Adipose tissue (tissue), 3 donors: Measurements from ENCODE around the gene PRPF4. TPM values are rescaled to one million over a fixed set of nuclear protein-coding genes. Genes with fewer than 3 reads are reported as not detected.
"Not testable (repeated sequence)": the region's sequence is repeated elsewhere in the genome, so short reads cannot be mapped to it uniquely, and the experiment has no call there.

Experiments used
- H3K27ac ChIP-seq: one replicate; pipeline ENCODE4 v1.5.1; 2013; ENCODE audit warnings: low read depth, low read length
- WGBS, 3 donors: extraction: QIAGEN DNeasy Blood & Tissue Kit; methylation state at CpG; one replicate each; pipeline ENCODE4 v1.1.7; 2013; 5-methylcytosine and 5-hydroxymethylcytosine counted together
- polyA plus RNA-seq, 3 donors: library from polyadenylated mRNA; stranded (reverse); fragments of 200-250 nt; gene quantifications; one replicate each; pipeline ENCODE4 v1.2.3, GENCODE V29; 2013
- donor health status: healthy with polysubstance abuse.
- donor health status: Bipolar disorder and iron deficiency.
- donor health status: healthy.

Gene PRPF4
- polyA plus RNA-seq, 3 donors = 9.2 to 15.1 (median 13.9) TPM

DNA sequence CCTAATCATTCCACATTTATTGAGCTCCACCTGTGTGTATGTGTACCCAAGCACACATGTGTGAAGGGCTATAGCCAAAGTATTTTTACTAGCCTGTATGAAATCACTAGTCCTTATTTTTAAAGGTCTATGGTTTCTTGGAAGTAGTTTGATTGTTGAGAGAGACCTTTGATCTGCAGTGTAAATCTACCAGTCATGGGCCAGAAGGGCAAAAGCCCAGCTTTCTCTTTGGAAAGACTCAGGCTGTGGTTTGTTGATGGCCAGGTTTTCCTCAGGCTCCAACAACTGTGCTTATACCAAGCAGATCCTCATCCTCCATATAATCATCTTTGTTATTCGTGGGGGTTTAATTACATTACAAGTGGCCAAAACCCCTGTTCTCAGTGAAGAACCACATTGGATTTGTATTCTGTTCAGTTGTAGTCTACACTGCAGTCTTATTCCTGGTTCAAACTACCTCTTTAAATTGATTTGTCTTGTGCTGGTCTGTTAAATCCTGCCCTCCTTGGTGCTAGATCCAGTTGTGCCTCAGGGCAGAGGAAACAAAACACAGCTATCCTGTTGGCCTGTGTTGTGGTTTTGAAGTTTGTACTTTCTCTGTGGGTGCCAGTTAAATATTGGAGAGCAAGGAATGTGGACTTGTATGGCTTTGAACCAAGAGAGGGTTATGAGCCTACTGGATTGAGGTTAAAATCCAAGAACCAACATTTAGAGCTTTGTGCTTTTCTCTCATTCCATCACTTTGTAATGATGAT is 13.4 kb upstream of the PRPF4 start:
- WGBS, 3 donors = 93 to 100% (median 94%) methylated on average over 1 of the region's 1 CpG
- H3K27ac ChIP-seq = no peak overlapping the region

DNA sequence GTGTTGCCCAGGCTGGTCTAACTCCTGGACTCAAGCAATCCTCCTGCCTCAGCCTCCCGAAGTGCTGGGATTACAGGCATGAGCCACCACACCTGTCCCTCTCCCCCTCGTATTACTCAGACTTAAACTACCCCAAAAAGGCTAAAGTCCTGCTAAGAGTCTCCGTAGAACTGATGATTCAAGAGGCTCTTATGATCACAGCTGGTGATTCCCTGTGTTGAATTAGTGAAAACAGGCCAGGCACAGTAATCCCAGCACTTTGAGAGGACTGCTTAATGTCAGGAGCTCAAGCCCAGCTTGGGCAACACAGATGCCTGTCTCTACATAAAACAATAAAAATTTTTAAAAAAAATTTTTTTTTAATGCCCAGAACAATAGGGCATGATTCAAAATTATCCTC is 9.3 kb upstream of the PRPF4 start:
- 91 to 93% (median 92%) methylated on average over 3 of the region's 3 CpGs for WGBS, 3 donors
- no peak overlapping the region for H3K27ac ChIP-seq

DNA sequence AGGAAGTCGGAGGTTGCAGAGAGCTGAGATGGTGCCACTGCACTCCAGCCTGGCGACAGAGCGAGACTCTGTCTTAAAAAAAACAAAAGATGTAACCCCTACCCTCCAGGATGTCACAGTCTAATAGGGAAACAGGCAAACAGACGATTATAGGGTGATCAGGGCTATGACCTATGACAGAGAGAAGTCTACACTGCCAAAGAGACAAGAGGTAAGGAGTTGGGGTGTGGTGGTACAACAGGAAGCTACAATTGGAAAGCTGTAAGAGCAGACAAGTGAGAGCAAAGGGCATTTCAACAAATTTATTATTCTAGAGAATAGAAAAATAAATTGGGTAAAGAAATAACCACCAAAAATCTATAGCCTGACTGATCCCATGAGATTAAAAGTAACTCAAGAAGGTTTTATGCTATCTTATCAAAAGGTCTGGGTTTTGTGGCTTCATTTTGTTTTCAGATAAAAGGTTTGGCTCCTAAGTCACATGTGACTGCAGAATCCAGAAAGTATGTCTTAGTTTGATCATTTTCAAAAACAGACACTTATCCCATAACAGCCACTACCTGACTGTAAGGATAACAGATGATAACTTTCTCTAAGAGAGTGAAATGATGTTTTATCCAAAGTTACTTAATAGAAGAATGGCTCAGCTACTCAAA is 7.4 kb upstream of the PRPF4 start:
- H3K27ac ChIP-seq = no peak overlapping the region
- 86 to 91% (median 87%) methylated on average over 4 of the region's 4 CpGs for WGBS, 3 donors

DNA sequence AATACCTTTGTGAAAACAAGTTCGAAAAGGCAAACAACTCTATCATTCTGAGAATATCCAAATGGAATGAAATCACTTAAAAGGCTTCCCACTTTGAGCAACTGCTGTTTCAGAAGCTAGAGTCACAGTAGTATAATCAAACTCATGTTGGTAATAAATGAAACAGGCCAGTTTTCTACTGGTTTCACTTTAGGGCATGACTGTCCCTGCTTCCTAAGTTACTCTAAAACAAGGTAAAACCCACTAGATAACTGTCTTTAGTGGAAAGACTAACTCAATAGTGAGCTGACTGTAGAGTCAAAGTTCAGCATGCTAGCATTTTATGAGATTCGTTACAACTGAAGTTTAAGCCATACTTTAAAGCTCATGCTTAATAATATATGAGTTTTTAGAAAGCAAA is 6.1 kb upstream of the PRPF4 start:
- H3K27ac ChIP-seq = no peak overlapping the region
- WGBS, 3 donors = 89 to 93% (median 92%) methylated on average over 2 of the region's 2 CpGs

DNA sequence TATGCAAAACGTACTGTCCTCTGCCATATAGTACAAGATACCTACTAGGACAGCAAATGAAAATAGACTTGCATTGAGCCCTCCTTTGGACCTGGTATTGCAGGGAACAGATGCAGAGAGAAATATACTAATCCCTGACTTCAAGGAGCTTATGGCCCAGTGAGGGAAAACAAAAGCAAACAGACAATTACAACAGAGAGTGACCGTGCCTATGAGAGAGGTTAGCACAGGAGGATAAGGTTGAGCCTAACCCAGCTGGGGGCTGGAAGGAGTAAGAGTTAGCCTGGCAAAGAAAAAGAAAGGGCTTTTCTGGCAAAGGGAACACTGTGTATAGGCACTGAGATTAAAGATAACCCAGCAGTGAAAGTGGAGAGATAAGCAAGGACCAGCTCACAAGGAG is 5.6 kb upstream of the PRPF4 start:
- 87 to 93% (median 87%) methylated on average over 2 of the region's 2 CpGs for WGBS, 3 donors
- no peak overlapping the region for H3K27ac ChIP-seq

DNA sequence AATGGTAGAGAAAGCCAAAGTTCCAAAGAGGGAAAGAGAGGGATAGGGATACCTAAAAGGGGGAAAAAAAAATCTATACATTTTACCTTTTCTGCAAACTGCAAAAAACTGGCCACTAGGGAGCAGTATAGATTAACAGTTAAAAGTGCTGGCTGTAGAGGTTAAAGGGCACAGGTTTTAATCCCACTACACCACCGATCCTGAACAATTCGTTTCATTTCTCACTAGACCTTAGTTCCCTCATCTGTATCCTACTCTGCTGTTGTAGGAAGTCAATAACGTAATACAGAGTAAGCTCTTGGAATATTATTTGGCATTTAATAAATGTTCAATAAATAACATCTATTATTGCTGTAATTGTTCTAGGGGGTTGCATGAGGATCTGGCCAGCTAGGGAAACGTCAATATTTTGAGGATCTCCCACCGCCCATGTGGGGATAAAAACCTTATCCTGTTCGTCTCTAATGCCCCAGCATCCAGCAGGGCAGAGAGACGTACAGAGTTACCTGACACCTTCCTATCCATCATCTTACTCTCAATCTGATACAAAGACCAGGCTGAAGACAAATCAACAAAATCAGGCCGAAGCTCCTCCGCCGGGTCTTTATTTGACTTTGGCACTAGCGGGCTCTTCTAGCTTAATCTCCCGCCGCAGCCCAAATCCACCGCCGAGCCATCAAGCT is 843 bp upstream of the PRPF4 start:
- 0 to 1% (median 1%) methylated on average over 15 of the region's 15 CpGs for WGBS, 3 donors
- H3K27ac ChIP-seq = peak overlapping the region; percentile 74

DNA sequence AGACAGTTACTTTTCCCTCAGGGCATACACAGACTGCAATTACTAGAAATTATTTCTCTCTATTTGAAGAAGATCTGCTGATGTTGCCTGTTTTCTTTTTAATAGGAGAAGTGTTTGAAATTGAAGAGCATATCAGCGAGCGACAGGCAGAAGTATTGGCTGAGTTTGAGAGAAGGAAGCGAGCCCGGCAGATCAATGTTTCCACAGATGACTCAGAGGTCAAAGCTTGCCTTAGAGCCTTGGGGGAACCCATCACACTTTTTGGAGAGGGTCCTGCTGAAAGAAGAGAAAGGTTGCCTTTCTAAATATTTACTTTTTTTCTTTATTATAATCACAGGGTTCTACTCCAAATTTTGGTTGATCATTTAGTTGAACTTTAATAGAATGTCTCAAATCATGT is 3.4 kb downstream of the PRPF4 start:
- H3K27ac ChIP-seq = no peak overlapping the region
- WGBS, 3 donors = 74 to 93% (median 82%) methylated on average over 4 of the region's 4 CpGs

DNA sequence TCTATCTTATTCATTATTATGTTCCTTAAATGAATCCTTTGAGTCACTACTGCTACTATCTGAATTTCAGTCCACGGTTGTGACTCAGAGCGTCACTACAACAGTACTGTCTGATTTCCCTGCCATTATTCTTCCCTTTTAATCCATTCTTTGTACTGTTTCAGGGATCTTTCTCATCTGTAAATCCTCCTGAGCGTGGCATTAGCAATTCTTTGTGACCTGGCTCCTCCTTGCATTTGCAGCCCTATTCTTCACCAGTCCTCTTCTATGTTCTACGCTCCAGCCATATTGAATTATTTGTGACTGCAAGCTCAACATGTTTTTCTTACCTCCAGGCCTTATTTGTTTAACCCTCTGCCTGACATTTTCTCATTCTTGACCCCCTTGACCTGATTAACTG is 5.9 kb downstream of the PRPF4 start:
- WGBS, 3 donors = 97 to 99% (median 99%) methylated on average over 4 of the region's 4 CpGs
- no peak overlapping the region for H3K27ac ChIP-seq

DNA sequence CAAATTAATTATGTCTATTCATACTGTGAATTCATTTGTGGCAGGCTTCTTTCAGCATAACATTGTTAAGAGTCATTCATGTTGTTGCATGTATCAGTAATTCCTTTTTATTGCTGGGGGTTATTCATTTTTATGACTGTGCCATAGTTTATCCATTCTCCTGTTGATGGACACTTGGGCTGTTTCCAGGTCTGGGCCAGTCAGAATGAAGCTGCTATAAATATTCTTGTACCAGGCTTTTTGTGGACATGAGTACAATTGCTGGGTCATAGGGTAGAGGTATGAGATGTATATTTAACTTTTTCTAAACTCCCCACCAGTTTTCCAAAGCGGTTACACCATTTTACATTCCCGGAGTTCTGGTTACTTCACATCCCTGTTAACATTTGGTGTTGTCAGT is 13.6 kb downstream of the PRPF4 start:
- 94 to 97% (median 95%) methylated on average over 2 of the region's 2 CpGs for WGBS, 3 donors
- no peak overlapping the region for H3K27ac ChIP-seq

DNA sequence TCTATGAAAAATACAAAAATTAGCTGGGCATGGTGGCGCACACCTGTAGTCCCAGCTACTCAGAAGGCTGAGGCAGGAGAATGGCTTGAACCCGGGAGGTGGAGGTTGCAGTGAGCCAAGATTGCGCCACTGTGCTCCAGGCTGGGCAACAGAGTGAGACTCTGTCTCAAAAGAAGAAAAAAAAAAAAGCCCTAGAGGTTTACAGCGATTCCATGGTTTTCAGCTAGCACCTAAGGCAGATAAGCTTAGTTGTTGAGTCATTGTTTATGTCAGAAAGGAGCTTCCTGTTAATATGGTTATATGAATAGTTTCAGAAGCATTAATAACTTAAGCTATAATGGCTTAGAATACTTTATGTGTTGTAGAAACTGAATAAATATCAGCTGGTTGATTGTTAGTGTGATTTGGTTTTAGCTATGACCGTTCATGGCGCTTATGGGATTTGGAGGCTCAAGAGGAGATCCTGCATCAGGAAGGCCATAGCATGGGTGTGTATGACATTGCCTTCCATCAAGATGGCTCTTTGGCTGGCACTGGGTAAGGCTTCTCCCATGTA is 14.7 kb downstream of the PRPF4 start:
- WGBS, 3 donors = 91 to 96% (median 94%) methylated on average over 6 of the region's 6 CpGs
- H3K27ac ChIP-seq = no peak overlapping the region

DNA sequence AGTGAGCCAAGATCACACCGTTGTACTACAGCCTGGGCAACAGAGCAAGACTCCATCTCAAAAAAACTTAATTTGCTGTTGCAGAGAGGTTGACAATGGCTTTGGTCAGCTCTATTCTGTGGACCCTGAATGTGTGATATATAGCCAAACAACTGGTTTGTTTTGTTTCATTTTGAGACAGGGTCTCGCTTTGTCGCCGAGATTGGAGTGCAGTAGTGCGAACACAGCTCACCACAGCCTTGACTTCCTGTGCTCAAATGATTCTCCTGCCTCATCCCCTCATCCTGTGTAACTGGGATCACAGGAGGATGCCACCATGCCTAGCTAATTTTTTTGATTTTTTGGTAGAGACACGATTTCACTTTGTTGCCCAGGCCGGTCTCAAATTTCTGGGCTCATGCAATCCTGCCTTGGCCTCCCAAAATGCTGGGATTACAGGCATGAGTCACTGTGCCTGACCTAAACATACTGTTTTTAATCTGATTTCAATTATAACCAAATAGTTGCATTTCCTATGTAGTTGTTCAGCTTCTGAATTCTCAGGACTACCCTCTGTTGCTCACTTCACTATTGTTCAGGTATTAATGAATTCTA is 17.9 kb downstream of the PRPF4 start:
- H3K27ac ChIP-seq = no peak overlapping the region
- WGBS, 3 donors = 84 to 87% (median 85%) methylated on average over 7 of the region's 7 CpGs

DNA sequence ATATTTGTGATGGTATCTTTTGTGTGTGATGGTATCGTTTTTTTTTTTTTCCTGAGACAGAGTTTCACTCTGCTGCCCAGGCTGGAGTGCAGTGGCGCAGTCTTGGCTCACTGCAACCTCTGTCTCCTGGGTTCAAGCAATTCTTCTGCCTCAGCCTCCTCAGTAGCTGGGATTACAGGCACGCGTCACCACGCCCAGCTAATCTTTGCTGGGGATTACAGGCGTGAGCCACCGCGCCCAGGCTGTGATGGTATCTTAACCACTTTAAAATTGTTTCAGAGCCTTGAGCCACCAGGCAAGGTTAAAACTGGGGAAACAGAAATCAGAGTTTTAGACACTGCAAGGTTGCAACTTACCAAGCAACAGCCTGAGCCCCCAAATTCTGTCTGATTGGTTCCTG is 20.8 kb downstream of the PRPF4 start:
- 89 to 95% (median 93%) methylated on average over 8 of the region's 8 CpGs for WGBS, 3 donors
- not testable (repeated sequence) for H3K27ac ChIP-seq

DNA sequence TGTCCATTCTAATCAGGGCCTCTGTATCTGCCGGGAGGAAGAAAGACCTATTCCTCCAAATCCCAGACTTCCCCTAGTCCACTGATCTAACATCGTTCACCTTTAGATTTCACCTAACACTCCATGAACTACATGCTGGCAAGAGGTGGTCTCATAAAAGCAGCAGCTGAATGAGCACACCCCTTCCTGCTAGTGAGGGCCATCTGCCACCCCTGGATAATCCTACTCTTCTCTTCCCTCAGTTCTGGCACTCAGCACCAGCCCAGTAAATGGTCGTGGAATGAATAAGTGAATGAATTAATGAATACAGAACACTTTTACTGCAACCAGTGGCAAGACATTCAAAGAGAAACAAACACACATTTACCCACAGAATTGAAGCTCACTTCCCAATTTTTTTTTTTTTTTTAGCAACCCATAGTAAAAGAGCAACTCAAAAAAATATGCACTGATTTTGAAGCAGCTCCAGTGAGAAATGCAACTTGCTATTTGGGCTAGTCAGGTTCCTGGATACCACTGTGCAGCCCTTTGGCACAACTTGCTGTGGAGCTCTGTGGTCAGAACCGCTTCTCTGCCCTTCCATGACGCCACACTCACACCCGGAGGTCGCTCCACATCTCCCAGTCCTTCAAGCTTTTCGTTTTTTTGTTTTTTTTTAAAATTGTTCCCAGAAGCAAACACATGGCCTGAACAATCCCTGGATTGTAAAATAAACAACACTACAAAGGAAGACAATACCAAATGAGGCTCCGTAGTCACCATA is 21.5 kb downstream of the PRPF4 start:
- 71 to 84% (median 80%) methylated on average over 9 of the region's 9 CpGs for WGBS, 3 donors
- no peak overlapping the region for H3K27ac ChIP-seq

DNA sequence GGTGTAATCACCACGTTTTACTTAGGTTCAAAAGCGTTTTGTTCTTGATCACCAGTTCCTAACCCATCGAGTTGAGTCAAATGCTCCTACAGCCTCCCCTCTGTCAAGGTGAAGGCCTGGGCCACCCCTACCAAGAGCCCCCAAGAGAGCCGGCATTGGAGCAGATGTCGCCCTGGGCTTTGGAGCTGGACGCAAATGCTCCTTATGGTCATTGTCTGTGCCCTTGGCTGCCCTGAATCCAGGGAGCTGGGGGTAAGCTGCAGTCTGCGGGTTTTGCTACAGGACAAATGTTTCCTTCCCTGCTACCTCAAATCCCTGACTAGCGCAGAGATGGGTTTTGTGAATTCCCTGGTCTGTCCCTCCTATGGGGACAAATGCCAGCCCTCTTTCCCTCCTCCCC is 22.9 kb downstream of the PRPF4 start:
- no peak overlapping the region for H3K27ac ChIP-seq
- WGBS, 3 donors = 92 to 94% (median 93%) methylated on average over 8 of the region's 8 CpGs

DNA sequence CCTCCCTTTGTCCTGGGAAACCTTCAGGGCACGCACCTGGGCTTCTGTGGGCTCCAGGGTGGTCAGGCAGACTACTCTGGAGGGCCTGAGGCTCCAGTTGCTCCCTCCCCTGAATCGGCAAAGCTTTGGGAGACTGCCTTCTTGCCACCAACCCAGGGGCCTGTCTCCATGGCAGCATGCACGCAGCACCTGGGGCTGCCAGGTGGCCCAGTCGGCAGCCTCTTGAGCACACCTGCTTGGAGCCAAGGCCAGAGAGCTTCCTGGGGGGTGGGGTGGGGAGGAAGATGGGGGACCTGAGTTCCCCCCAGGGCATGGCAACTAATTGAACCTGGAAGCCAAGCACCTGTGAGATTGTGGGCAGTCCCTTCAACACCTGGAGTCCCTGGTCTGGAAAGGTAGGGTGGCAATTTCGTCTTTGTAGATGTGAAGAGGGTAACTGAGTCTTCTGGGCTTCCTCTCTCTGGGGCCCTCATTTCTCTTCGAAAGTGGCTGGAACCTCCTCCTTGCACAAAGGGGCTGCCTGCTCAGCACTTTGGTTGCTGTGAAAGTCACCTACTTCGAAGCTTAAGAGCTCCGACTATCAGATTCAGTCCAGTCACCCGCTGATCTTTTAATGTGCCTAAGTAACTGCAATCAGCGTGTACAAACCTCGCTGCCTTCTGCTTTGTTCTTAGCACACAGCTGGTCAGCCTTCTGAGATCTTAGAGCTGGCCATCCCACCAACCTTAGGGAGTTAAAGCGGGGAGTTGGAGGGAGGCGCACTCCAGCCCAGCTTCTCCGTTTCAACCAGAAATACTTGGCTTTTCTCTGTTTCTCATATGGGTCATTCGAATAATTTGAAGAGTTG is 23.7 kb downstream of the PRPF4 start:
- WGBS, 3 donors = 83 to 93% (median 86%) methylated on average over 15 of the region's 15 CpGs

DNA sequence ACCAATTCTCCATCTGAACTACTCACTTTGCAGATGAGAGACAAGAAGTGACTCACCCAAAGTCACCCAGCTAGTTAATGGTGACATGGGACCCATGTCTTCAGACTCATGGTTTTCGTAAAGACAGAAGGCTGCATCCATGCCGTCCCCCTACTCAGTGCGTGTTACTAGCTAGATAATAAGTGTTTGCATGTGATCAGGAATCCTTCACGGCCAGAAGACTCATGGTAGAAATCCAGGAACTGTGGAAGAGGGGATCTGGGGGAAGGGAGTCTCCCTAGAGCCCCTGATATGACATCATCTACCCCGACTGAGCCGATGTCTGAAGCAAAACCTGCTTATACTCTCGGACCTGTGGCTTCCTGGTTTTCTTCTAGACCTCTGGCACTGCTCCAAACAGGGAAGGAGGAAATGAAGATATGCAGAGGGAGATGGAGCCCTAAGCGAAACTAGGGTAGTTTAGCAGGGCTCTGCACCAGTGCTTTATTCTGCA is 24.4 kb downstream of the PRPF4 start:
- H3K27ac ChIP-seq = no peak overlapping the region
- WGBS, 3 donors = 25 to 39% (median 28%) methylated on average over 8 of the region's 8 CpGs

More for the DNA sequence above, 23.7 kb downstream of the PRPF4 start:
- no peak overlapping the region for H3K27ac ChIP-seq

DNA sequence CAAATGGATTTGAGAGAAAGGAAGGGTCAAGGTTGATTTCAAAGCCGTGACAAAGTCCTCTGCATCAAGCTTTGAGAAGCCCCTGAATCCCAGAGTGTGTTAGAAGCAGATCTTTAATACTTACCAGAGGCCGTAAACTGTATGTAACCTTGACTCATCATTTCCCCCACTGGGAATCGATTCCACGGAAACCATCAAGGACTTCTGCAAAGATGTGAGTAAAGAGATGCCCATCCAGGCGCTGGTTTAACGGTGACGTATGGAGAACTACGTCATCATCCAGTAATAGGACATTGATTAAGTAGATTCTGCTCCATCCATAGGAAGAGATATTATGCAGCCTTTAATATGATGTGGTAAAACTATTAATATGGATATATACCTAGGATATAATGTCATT is 26.1 kb downstream of the PRPF4 start:
- 85 to 89% (median 87%) methylated on average over 8 of the region's 8 CpGs for WGBS, 3 donors
- no peak overlapping the region for H3K27ac ChIP-seq
